Epithelial cell of proximal tubule (primary cell): ENCODE data around the gene CILP2. TPM values are rescaled to one million over a fixed set of nuclear protein-coding genes. Genes with fewer than 3 reads are reported as not detected.

Source experiments
- DNase-seq: peaks from one replicate; pipeline ENCODE4 v3.0.0-alpha.2; 2011; ENCODE audit warnings: low read depth
- H3K4me3 ChIP-seq: 2 replicates; pipeline ENCODE4 v1.5.1; 2011; ENCODE audit warnings: low read depth, mild to moderate bottlenecking, low read length
- CTCF ChIP-seq: conservative IDR thresholded peaks from 2 replicates; pipeline ENCODE4 v1.5.1; 2012; ENCODE audit warnings: low read depth, mild to moderate bottlenecking, low read length
- total RNA-seq: library from RNA; depleted of rRNA; stranded (reverse); fragments of >200 nt; gene quantifications from 2 replicates; pipeline ENCODE4 v1.2.3, GENCODE V29; 2015

CILP2 gene
- total RNA-seq, 1 donor from 2014 or later: 0.06 TPM

DNA sequence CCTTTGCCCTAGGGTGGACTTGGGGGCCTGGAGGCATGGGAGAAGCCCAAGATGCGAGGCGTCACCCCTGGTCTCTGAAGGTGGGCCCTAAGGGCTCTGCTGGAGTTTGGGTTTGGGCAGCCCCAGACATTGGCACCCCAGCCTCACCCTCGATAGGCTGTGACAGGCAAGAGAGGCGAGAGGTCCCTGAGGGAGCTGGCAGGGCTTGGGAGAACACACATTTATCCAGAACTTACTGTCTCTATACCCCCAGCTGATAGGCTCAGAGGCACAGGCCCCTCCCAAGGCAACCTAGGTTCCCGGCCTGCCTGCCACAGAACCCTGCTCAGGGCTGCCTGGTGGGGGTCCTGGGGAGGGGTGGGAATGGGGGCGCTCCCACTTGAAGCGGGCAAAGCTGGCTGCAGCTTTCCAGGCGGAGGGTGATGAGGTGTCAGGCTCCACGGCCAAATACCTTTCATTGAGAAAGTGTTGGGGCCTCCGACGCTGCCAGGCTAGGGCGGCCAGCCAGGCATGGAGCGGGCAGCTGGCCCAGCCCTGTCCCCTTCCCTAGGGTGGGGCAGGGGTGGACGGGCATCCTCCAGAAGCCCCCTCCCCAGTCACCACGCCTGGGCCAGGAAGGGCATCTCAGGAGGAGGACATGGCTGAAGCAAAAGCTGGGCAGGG, 9.7 kb downstream of the CILP2 start:
- no peak overlapping the region for H3K4me3 ChIP-seq
- TF ChIP-seq CTCF: no peak
- no peak for DNase-seq

DNA sequence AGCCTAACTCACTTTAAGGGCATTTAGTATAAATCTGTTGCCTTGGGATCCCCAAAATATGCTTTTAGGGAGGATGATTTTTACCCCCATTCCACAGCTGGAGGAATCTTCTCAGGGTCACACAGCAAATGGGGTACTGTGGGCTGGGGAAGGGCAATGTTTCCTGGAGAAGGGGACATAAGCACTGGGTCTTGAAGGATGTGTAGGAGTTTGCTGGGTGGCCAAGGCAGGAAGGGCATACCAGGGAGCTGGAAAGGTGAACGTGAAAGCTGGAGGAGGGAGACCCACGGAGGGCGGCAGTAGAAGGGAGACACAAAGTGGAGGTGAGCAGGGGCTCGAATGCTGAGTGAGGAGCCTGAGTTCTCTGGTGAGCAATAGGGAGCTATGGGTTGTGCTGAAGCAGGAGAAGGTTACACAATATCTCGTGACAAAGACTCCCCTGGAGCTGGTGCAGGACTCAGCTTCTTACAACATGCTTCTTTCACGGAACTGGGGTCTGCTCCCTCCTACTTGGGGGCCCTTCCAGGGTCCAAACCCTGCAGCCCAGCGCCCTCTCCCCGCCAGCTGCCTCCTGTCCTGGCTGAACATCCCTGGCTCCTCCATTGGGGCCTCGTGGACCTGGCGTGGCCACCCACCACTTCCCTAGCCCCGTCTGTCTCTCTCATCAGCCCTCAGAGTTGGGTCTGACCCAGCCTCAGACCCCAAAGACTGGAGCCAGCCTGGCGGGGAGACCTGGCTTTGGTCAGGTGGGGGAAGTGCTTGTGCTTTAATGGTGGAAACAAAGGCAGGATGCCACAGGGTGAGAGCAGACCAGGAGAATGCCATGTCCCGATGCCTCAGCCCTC, 11.1 kb downstream of the CILP2 start:
- no peak overlapping the region for H3K4me3 ChIP-seq
- no peak for DNase-seq
- no peak for TF ChIP-seq CTCF

DNA sequence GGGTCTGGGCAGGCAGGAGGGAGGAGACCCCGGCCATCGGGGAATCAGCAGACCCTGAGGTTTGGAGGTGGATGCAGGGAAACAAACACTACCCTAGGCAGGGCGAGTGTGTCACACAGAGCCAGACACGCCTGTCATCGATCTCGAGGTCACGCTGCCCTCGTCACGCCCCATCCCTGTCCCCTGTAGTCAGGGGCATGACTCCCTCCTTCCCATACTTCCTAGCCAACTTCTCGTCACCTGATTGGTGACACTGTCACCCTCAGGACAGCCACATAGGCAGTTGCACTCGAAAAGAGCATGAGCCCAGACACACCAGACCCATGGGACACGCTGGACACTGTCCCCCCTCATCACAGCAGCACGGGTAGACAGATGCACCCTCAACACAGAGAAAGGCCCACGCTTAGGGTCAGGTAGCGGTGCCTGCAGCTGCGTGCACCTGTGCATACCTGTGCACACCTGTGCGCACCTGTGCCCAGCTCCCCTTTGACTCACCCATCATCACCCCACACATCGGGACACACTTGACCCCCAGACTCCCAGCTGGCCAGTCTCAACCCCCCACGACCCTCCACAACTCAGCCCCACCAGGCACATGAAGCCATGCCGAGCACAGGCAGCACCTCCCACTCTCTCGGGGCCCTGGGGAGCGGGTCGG, 11.9 kb downstream of the CILP2 start:
- no peak for TF ChIP-seq CTCF
- DNase-seq: no peak
- H3K4me3 ChIP-seq: no peak overlapping the region

- H3K4me3 ChIP-seq: no peak overlapping the region
- TF ChIP-seq CTCF: no peak
- no peak for DNase-seq
Measured at GRCh38 chr19:19550485-19550929, 12.4 kb downstream of the CILP2 start.

GRCh38 chr19:19550972-19551852, 13.1 kb downstream of the CILP2 start:
- no peak for DNase-seq
- TF ChIP-seq CTCF: no peak
- no peak overlapping the region for H3K4me3 ChIP-seq

- no peak for TF ChIP-seq CTCF
- no peak overlapping the region for H3K4me3 ChIP-seq
- DNase-seq: no peak
Measured at GRCh38 chr19:19551853-19552192, 13.8 kb downstream of the CILP2 start.
